GM19452 (cell line): ENCODE measurements around the gene ROR1.
"Not testable (repeated sequence)": the region's sequence is repeated elsewhere in the genome, so short reads cannot be mapped to it uniquely, and the experiment has no call there.

Experiments used
- ATAC-seq: cut with Tn5 transposase; IDR thresholded peaks from one replicate; pipeline ENCODE4 v1.9.1; 2021; ENCODE audit not compliant: unreplicated experiment

ROR1 gene

DNA sequence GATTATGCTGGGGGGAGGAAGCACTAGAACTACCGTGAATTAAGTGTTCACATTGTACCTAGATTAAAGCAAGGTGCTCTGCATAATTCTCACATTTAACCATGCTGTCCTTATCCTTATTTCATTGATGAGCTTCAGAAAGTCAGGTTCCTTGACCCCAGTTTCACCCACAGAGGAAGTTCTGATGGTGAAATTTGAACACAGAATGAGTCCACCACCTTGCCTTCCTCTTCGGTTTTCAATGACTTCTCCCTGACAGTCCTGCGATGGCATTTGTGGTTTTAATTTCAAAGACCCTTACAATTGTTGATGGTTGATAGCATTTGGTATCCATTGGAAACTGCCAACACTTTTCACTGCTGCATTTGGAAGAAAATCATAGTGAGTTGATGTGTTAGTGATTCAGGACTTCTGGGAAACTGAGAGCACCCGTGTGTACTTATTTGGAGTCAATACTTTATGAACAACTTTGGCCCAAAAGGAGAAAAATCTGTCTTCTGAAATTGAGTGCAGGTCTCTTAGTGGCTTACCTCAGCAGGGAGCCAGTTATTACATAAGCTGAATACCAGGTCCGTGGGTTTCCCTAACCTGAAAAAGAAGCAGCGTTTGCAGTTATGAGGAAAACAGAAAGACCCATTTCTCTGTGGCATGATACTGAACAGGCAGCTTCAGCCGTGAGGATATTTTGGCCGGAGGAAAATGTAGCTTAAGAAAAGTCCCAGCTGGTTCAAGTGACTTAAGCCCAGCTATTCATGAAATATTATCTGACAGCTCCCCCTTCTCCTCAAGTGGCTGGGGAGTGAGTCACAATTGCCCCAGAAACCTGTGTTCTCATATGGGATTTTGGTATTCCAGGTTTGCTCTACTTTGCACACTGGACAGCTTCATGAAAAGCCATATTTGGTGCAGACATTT is 47.5 kb downstream of the ROR1 start:
- ATAC-seq = no peak

DNA sequence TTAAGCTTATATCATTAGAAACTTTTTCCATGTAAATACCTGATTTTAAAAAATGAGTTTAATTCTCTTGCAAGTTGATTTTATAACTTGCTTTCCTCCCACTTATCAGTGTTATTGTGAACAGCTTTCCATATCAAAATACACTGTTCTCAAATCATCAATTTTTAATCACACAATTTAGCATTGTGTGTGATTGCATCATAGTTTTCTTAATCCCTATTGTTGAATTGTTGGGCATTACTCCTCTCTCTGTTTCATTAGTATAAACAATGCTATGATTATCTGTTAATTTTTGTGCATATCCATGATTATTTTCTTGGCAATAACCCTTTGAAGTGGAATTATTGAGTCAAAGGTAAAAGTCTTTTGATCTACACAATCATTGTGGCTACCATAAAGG is 48.7 kb downstream of the ROR1 start:
- ATAC-seq = no peak

DNA sequence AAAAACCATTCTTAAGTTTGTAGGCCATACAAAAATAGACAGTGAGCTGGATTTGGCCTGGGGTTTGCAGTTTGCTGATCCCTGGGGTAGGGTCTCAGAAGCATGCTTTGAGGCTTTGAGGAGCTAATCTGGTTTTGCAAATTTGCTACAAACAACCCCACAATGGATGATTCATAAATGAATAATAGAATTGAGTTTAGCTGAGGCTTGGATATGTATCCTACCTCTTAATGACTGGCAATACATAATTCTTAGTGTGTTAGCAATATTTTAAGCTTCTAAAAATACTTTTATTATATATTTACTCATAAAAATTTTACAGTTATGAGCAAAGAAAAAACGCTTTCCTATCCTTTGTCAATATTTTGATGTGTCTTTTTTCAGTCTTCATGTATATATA is 50.6 kb downstream of the ROR1 start:
- no peak for ATAC-seq

DNA sequence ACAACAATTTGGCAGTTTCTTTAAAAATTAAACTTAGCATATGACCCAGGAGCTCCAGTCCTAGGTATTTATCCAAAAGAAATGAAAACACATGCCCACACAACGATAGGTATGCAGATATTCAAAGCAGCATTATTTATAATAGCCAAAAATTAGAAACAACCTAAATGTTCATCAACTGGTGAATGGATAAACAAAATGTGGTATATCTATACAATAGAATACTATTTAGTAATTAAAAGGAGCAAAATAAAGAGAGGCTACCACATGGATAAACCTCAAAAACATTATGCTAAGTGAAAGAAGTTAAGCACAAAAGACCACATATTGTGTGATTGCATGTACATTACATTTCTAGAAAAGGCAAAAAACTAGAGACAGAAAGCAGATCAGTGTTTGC is 51.3 kb downstream of the ROR1 start:
- ATAC-seq = no peak

DNA sequence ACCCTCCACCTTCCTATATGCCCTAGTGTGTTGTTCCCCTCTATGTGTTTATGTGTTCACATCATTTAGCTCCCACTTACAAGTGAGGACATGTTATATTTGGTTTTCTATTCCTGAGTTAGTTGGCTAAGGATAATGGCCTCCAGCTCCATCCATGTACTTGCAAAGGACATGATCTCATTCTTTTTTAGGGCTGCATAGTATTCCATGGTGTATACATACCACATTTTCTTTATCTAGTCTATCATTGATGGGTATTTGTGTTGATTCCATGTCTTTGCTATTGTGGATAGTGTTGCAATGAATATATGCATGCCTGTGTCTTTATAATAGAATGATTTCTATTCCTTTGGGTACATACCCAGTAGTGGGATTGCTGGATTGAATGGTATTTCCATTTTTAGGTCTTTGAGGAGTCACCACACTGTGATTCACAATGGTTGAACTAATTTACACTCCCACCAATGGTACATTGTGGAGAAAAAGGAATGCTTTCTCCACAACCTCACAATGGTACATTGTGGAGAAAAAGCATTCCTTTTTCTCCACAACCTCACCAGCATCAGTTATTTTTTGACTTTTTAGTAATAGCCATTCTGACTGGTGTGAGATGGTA is 52.5 kb downstream of the ROR1 start:
- ATAC-seq = not testable (repeated sequence)

DNA sequence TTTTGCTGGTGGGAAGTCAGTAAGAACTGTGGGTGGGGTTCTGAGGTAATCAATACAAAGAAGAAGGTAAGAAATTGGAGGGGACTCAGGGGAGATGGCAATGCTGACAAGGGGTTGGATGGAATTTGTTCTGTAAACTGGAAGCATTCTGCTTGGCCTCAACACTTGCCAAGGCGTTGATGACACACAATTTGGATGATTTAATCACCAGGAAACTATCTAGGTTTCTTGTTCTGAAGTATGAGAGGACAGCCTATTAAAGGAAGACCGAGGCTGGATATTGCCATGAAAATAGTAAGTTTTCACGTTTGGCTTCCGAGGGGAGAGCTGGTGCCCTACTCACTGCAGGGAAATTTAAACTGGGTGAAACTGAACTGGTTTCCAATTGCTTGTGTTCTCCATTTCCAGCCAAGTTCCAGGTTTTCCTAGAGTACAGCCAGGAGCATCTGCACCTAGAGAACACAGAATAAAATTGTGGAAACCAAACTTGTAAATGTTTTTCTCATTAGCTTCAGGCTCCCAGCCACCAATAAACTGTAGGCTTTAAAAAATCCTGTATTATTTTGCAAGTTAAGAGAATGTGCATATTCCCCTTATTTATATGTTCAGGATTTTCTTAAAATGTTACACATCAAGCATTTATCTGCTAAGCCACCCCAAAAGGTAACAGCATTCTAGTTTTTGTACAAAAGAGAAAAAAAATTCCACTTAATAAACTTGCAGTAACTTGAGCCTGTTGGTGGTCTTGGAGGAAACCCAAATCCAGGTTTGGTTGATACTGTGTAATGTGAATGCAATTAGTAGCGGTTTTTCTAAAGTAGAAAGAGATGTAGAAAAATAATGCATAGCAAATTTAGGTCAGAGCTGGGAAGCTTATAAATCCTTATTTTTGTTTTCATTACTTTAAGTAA is 53.8 kb downstream of the ROR1 start:
- ATAC-seq = no peak

DNA sequence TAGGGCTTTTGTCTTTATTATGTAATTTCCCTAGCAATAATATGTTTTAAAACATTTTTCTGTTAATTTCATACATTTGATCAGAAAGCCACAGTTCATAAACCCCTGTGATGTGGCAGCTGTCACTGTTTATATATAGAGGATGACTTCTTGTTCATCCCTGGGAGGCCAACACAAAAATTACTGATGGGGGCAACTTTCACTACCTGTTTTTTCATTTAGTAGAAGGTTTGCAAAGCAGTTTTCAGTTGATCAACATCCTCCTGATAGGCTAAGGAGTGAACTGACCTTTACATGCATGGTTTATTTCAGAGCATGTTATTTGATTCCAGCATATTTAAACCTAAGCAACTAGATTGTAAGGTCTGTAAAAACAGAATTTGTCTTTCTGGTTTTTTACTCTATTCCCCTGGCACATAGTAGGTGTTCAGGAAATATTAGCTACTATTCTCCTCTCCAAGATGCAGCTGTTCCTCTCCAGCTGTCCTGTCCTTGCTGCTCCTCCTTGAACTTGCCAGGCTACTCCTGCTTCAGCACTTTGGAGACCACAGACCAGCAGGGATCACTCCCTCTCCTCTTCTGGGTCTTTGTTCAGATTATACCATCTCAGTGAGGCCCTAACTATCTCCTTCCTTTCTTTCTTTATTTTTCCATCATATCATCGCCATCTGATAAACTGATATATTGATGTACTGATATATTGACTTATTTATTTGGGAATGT is 54.7 kb downstream of the ROR1 start:
- ATAC-seq = no peak

DNA sequence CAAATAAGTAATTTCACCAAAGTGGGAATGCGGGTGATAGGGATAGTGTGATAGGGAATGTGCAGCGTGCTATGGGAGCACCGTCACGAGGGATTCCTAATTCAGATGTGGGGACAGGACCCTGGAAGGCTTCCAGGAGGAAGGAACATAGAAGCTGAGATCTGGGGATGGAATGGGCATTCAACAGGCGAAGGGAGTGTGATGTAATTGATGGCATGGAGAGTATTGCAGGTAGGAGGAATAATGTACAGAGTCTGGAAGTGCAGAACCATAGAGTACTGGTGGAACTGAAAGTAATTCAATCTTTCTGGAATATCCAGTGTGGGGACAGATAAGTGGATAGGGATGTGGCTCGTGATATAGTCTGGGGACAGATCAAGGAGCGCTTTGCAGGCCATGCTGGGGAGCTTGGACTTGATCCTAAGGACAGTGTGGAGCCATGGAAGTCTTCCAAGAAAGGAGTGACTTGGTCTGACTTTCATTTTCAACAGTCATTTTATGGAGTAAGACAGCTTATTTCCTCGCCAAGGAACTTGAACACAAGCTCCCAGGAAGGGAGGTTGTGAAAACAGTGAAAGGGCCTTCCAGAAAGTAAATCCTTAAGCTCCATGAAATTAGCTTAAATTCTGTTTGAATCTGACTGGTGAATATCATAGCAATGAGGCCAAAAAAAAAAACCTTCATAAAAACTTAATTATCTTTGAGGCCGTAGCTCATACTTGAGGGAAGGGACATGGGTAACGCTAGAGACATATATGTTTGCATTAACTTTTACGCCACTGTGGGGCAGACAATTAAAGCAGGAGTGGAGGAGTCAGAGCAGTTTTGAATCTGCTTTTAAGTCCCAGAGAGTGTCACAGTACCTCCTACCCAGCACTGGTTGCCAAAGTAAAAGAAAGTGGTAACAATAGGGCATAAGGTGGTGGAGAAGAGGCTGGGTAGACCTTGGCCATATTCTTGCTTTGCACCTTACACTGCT is 55.8 kb downstream of the ROR1 start:
- ATAC-seq = no peak

DNA sequence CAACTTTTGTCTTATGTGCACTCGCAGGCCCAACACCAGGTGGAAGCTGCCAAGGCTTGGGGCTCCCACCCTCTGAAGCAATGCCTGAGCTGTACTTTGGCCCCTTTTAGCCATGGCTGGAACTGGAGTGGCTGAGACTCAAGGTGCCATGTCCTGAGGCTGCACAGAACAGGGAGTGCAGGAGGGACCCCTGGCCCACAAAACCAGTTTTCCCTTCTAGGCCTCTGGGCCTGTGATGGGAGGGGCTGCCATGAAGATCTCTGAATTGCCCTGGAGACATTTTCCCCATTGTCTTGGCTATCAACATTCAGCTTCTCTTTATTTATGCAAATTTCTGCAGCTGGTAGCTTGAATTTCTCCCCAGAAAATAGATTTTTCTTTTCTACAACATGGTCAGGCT is 57.6 kb downstream of the ROR1 start:
- no peak for ATAC-seq

DNA sequence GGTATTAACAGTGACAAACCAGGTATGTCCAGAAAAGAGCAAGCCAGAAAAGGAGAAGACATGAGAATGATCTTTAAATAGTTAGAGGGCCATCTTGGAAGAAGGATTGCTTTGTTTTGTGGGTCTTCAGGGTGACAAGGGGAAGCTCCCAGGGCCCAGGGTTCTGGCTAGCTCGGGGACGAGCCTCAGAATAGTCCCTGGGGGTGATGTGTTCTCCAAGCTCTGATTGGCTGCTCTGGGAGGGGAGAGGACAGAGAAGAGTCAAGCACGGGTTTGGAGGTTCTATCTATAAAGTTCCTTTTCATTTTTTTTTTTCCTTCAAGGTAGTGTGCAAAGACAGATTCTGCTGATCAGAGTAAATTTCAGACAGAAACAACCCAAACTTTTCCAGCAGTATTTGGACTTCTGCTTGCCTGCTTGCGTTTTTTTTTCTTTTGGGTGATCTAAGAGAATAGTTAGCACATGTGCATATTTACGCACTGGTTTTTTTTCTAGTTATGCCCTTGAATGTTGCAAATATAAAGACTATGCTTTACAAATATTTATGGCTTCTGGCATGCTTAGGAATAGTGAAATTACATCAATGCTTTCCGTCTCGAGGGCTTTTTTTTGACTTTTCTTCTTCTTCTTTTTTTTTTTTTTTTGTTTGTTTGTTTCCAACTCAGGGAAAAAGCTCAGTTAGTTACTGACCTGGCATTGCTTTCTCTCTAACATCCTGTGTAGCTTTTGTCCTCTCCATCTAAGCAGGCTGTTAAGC is 59.7 kb downstream of the ROR1 start:
- ATAC-seq = no peak

DNA sequence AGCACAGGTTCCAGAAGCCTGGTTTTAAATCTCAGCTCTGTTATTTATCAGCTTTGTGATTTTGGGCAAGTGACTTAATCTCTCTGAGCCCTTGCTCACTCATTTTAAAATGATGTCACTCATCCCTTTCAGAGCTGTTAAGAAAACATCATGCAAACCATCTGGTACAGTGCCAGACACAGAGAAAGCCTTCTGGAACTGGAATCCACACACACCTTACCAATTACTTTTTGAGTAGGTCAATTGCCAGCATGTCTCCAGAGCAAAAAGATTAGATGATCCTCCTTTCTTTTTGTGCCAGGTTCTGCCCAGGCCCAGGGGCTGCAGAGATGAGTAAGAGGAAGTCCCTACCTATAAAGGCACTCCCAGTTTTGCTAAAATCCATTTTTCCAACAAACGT is 61.3 kb downstream of the ROR1 start:
- ATAC-seq = no peak

DNA sequence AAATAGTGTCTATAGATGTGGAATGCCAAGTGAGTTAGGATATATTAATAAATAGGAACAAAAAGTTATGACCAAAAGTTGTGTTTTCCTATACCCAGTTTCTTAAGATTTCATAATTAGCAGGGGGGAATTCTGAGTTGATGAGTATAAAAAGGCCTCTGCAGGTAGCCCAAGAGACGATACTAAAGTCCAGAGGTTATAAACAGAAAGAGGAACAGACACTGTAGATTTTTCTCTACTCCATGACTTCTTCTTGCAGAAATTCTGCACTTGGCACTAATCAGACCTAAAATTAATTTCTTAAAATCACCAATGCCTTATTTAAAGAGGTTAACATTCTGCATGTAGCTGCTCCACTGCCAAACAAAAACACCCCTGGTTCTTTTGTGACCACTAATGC is 62.6 kb downstream of the ROR1 start:
- no peak for ATAC-seq

DNA sequence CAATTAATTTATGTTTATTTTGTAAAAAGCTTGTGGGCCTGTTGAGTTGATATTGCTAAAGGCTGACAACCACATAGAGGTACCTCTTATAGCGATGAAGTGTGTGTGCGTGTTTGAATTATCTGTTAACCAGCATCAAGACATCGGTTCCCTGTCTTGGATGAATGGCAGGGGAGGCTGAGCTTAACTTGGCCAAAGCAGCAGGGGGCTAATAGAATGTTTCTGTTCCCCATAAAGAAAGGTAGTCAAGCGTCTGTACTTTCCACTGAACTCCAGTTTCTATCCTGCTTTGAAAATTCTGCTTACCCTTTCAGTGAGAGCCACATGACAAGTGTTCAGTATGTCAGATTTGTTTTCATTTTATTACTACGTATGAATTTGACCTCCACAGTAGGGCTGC is 63.0 kb downstream of the ROR1 start:
- ATAC-seq = no peak

DNA sequence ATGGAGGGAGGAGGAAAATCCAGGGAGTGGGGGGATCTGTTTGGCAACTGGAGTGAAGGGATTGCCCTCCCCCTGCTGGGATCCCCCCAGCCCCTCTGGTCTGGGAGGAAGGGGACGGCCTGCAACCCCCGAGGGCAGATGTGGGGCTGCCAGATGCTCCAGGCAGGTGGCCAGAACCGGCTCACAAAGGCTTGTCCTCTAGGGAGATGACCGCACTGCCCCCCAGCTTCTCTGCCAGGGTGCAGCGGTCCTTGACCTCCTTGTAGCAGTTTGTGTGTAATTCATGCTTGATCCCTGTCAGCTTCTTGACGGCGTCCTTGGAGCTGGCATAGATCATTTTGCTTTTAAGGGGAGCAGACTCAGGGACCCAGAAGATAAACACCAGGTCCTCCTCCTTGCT is 69.2 kb downstream of the ROR1 start:
- ATAC-seq = no peak

DNA sequence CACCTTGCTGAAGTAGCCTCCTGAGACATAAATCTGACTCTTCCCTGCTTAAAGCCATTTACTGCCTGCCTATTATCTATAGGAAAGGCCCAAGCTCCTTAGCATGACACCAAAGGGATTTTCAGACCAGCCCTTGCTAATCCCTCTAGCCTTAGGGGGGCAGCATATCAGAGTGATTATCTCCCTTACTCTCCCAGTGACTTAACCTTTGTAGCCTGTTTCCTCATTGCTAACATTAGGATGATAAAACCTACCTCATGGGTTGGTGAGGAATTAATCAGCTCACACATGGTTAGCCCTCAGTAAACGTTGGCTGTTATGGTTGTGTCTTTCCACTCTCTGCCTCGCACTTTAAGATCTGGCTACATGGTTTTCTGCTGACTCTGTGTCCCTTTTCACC is 70.1 kb downstream of the ROR1 start:
- ATAC-seq = no peak

DNA sequence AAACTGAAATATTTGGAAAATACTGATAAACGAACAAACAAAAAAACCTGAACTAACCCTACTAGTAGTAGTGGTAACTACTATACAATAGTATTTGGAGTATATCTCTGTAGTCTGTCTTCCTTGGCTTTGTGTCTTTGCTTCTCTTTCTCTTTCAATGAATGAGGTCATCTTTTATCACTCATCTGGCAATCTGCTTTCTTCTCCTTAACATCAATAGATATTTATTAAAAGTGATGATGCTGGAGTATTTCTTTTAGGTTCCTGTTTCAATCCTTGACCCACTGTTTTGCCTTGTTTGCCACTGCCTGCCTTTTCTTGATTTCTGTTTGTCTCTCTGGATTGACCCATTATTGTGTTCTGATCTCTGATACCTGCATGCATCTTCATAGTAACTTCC is 71.5 kb downstream of the ROR1 start:
- ATAC-seq = no peak

DNA sequence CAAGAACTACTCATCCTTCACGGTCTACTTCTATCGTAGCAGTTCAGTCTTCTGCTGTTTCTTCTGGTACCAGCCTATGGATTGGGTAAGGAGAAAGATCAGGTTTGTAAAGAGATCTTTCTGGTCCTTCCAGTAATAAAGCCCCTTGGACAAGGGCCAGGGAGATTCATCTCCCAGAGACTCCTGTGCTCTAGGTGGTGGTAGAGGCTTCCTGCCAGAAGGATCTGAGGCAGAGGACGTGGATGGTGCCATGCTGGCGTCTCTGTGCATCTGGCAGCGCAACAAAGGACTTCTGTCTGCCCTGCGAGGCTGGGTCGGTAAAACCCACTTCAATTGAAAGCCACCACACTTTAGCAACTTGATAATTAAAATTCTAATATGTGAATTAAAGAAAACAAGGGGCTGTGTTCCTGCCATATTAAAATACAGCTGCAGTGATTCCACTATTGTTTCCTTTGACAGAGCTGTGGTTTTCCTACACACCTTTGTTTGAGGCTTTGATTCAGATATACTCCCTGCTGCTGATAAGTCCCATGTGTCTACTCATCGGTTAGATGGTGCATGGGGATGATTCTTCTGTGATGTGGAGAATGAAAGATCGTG is 73.6 kb downstream of the ROR1 start:
- ATAC-seq = no peak

DNA sequence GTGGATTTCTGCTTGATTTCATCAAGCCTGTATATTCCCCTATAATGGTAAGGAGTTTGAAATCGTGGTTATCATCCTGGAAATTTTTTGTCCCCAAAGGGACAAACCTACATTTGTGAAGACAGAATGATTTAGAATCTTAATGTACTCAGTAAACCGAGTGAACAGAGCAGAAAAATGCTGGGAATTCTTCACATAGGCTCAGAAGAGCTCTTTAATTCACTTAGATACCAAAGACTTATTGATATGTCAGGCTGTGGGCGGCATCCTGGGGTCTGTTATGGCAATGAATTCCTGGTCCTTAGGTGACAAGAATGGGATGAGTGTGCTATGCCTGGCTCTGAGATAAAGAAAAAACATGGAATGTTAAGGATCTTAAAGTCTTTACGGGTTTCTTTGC is 74.9 kb downstream of the ROR1 start:
- no peak for ATAC-seq

DNA sequence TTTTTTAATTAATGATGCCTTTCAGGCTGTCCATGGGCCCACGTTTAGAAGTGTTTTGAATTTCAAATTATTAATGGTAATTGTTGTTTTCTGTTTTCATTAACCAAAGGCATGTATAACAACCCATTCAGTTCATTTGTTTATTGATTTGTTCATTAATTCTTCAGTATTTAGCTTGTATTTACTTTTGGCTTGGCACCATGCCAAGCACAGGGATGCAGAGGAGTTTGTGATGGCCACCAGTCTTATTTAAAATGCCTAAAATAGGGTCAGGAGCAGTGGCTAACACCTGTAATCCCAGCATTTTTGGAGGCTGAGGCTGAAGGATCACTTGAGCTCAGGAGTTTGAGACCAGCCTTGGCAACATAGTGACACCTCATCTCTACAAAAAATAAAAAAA is 75.3 kb downstream of the ROR1 start:
- ATAC-seq = no peak
